Testis (tissue), 3 donors: Measurements from ENCODE around the gene RIMS1. TPM values are rescaled to one million over a fixed set of nuclear protein-coding genes. Genes with fewer than 3 reads are reported as not detected.

ENCODE experiments used
- DNase-seq: peaks from one replicate; pipeline ENCODE4 v3.0.0-alpha.2; 2019
- H3K27ac ChIP-seq, 2 donors: fragments of 200-600 bp; sonication (generic); one replicate each; pipeline ENCODE4 v1.5.1; 2019
- H3K27me3 ChIP-seq: fragments of 200-600 bp; sonication (generic); one replicate; pipeline ENCODE4 v1.5.1; 2019
- H3K36me3 ChIP-seq: fragments of 200-600 bp; sonication (generic); one replicate; pipeline ENCODE4 v1.5.1; 2017; ENCODE audit warnings: low read depth; ENCODE audit errors: missing control alignments
- H3K4me1 ChIP-seq: fragments of 200-600 bp; sonication (generic); one replicate; pipeline ENCODE4 v1.5.1; 2019
- H3K4me3 ChIP-seq, 2 donors: fragments of 200-600 bp; sonication (generic); one replicate each; pipeline ENCODE4 v1.5.1; 2017 to 2019
- H3K9me3 ChIP-seq: fragments of 200-600 bp; sonication (generic); one replicate; pipeline ENCODE4 v1.5.1; 2017
- CTCF ChIP-seq, 3 experiments: fragments of 450-650 bp in 2 of 3; fragments of 200-600 bp in 1 of 3; sonication (generic) in 1 of 3; IDR thresholded peaks; one replicate each; pipeline ENCODE4 v1.5.1; 2016 to 2019; ENCODE audit warnings: antibody characterized with exemption in 3 of 3, mild to moderate bottlenecking in 2 of 3, moderate library complexity in 1 of 3
- POLR2A ChIP-seq: fragments of 450-650 bp; IDR thresholded peaks from one replicate; pipeline ENCODE4 v1.6.1; 2017; ENCODE audit warnings: antibody characterized with exemption, mild to moderate bottlenecking, moderate library complexity
- WGBS, 2 donors: methylation state at CpG; one replicate each; pipeline ENCODE4 v1.1.5; 2018; 5-methylcytosine and 5-hydroxymethylcytosine counted together
- intact Hi-C: fragments of 100-400 bp; cut with DNase I; formaldehyde crosslinking; loops from one replicate; pipeline ENCODE4 v1.15.1; 2023; ENCODE audit warnings: low total_unique reads
- polyA plus RNA-seq: library from polyadenylated mRNA; stranded (reverse); fragments of 350-450 nt; fragmentation: Illumina TruSeq; extraction: RNeasy Lipid Tissue Mini Kit (QIAGEN cat#74804); gene quantifications from one replicate; pipeline ENCODE4 v1.2.3, GENCODE V29; 2014; ENCODE audit warnings: low read depth, low replicate concordance; ENCODE audit not compliant: insufficient read depth
- total RNA-seq, 2 donors: library from RNA; depleted of rRNA; stranded (reverse); fragments of >200 nt; gene quantifications; one replicate each; pipeline ENCODE4 v1.2.3, GENCODE V29; 2016

RIMS1 gene
- total and polyA plus RNA-seq, 3 donors from 2014 or later = 10.0 to 40.9 (median 40.6) TPM

DNA sequence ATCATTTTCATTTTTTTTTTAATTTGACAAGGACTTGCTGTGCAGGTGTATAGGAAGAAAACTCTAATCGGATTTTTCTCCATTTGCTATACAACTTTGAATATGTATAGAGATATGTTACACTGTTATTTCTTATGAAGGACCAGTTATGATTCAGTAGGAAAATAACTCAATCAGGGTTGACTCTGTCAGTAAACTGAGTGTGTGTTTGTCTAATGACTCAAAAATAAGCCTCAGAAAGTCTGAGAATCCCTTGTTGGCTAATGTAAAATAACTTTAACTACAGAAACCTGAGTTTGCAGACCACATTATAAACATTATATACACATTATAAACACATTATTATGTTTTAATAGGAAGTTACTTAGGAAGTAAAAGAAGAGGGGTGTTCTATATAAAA is 352.6 kb downstream of the RIMS1 start:
- TF ChIP-seq CTCF (IDR thresholded peaks at IDR 0.05) = no peak
- TF ChIP-seq POLR2A = no peak
- no peak for DNase-seq
- WGBS, 2 donors = 87 to 94% methylated on average over 1 of the region's 1 CpG

DNA sequence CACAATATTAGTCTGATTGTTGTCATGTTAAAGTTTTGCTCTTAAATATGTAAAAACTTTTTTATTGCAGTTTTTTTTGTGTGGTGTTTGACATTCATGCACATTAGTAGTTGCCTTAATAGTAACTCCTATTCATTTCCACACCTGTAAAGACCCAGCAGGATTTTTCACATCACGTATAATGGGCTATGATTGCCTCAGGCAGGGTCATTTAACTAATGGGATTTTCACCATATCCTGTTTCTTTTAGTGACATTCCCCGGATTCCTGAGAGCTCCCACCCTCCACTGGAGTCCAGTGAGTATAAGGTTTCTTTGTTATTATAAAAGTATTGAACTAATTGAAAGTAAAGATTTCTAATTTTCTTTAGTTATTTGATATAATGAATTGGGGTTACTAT is 359.2 kb downstream of the RIMS1 start:
- Histone ChIP-seq H3K4me1 (no peaks in the 10 kb centered on the region), H3K27ac (no peak overlapping the region), H3K36me3 (no peaks in the 10 kb centered on the region), H3K27me3 (no peaks in the 10 kb centered on the region), H3K4me3 (no peak overlapping the region), H3K9me3 (no peaks in the 10 kb centered on the region)
- no peak for DNase-seq
- intact Hi-C loops = no loop called here
- WGBS, 2 donors = 55 to 56% methylated on average over 2 of the region's 2 CpGs
- TF ChIP-seq CTCF (IDR thresholded peaks at IDR 0.05) = no peak
- TF ChIP-seq POLR2A = no peak

More for the DNA sequence above, 352.6 kb downstream of the RIMS1 start:
- no peak overlapping the region for H3K27ac ChIP-seq
- H3K27me3 ChIP-seq = no peaks in the 10 kb centered on the region
- no peak overlapping the region for H3K4me3 ChIP-seq
- no peaks in the 10 kb centered on the region for H3K4me1 ChIP-seq
- intact Hi-C loops = no loop called here
- no peaks in the 10 kb centered on the region for H3K36me3 ChIP-seq
- H3K9me3 ChIP-seq = no peaks in the 10 kb centered on the region

GRCh38 chr6:72246926-72247325 is 360.6 kb downstream of the RIMS1 start:
- no peaks in the 10 kb centered on the region for H3K36me3 ChIP-seq
- TF ChIP-seq CTCF (IDR thresholded peaks at IDR 0.05) (no peak), POLR2A (no peak)
- H3K4me3 ChIP-seq = no peak overlapping the region
- no peaks in the 10 kb centered on the region for H3K9me3 ChIP-seq
- WGBS, 2 donors = 84 to 96% methylated on average over 4 of the region's 4 CpGs
- no peaks in the 10 kb centered on the region for H3K4me1 ChIP-seq
- H3K27ac ChIP-seq = no peak overlapping the region
- no peaks in the 10 kb centered on the region for H3K27me3 ChIP-seq
- DNase-seq = no peak
- intact Hi-C loops = no loop called here

DNA sequence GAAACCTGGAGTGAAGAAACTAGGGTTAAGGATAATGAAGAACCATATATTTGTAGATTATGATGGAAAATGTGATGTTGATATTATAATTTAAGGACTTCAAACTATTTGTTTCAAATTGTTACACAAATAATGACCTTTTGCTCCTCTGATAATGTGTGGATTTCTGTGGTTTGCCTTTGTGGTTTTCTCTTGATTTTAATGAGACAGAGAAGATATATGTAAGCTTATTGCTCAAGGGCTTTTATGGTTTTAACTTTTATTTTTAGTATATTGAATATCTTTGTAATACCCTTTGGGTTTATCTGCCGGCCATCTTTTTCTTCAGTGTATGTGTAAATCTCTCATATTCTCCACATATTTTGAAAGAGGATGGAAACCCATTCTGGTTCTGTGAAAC is 362.3 kb downstream of the RIMS1 start:
- DNase-seq = no peak
- TF ChIP-seq POLR2A (no peak), CTCF (IDR thresholded peaks at IDR 0.05) (no peak)
- H3K27me3 ChIP-seq = no peaks in the 10 kb centered on the region
- no peaks in the 10 kb centered on the region for H3K9me3 ChIP-seq
- H3K4me3 ChIP-seq = no peak overlapping the region
- H3K36me3 ChIP-seq = no peaks in the 10 kb centered on the region
- intact Hi-C loops = no loop called here
- H3K27ac ChIP-seq = no peak overlapping the region
- WGBS, 2 donors = 81 to 93% methylated on average over 1 of the region's 1 CpG
- no peaks in the 10 kb centered on the region for H3K4me1 ChIP-seq

DNA sequence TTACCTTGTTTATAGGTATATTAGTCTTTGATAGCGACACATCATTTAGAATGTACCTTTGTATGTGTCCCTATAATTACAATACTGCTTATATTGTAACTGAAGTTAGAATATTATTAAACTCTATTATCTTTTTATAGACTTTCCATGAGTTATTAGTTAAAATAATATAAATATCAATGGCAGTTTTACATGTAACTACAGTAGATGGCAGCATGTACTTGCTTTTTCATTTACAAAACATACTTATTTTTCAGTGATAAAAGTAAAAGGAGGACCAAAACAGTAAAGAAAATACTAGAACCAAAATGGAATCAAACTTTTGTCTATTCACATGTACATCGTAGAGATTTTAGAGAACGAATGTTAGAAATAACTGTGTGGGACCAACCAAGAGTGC is 364.3 kb downstream of the RIMS1 start:
- Histone ChIP-seq H3K4me1 (no peaks in the 10 kb centered on the region), H3K36me3 (no peaks in the 10 kb centered on the region), H3K27me3 (no peaks in the 10 kb centered on the region), H3K4me3 (no peak overlapping the region), H3K9me3 (no peaks in the 10 kb centered on the region), H3K27ac (no peak overlapping the region)
- TF ChIP-seq POLR2A (no peak), CTCF (IDR thresholded peaks at IDR 0.05) (no peak)
- intact Hi-C loops = no loop called here
- WGBS, 2 donors = 89 to 95% methylated on average over 3 of the region's 3 CpGs
- DNase-seq = no peak
